PC-3 (cell line): ENCODE measurements around the gene TMC5.

ENCODE experiments used
- EZH2 ChIP-seq: fragments of 300-600 bp; sonication (generic); IDR thresholded peaks from one replicate; pipeline ENCODE4 v1.6.1; 2017; ENCODE audit warnings: antibody characterized with exemption, mild to moderate bottlenecking, low read length; ENCODE audit not compliant: unreplicated experiment
- EZH2phosphoT487 ChIP-seq: fragments of 300-600 bp; sonication (generic); IDR thresholded peaks from 2 replicates; pipeline ENCODE4 v1.6.1; 2018; ENCODE audit warnings: mild to moderate bottlenecking, antibody characterized with exemption, low read length, borderline replicate concordance
- TF ChIP-seq, protein P1 (sequence below): fragments of 300-600 bp; sonication (generic); conservative IDR thresholded peaks from 2 replicates; pipeline ENCODE4 v1.5.1; 2017; ENCODE audit warnings: antibody characterized with exemption, low read depth, mild to moderate bottlenecking, low read length

DNA sequence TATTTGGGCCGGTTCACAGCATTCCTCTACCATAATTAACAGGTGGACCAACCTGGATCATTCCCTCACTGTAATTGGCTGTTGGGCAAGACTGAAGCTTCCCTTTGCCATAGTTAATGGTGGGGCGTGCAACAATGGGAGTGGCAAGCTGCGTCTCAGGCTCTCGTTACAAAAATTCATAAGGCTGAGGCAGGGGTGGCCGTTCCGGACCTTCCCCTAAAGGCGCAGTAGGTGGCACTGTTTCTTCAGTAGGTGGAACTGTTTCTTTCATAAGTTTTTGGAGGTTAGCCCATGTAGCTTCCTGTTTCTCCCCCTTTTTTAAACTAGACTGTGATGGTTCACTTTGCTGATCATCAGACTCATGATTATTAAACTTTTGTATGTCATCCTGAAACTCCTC lies 17.0 kb upstream of the TMC5 start:
- TF ChIP-seq, protein P1, sequence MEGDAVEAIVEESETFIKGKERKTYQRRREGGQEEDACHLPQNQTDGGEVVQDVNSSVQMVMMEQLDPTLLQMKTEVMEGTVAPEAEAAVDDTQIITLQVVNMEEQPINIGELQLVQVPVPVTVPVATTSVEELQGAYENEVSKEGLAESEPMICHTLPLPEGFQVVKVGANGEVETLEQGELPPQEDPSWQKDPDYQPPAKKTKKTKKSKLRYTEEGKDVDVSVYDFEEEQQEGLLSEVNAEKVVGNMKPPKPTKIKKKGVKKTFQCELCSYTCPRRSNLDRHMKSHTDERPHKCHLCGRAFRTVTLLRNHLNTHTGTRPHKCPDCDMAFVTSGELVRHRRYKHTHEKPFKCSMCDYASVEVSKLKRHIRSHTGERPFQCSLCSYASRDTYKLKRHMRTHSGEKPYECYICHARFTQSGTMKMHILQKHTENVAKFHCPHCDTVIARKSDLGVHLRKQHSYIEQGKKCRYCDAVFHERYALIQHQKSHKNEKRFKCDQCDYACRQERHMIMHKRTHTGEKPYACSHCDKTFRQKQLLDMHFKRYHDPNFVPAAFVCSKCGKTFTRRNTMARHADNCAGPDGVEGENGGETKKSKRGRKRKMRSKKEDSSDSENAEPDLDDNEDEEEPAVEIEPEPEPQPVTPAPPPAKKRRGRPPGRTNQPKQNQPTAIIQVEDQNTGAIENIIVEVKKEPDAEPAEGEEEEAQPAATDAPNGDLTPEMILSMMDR, result peak; percentile 29; the same call in 1 of the 2 replicates
- no peak for TF ChIP-seq EZH2phosphoT487
- TF ChIP-seq EZH2, result no peak
